Body of pancreas (tissue), 4 donors: ENCODE data around the gene CCSER2. TPM values are rescaled to one million over a fixed set of nuclear protein-coding genes. Genes with fewer than 3 reads are reported as not detected.

Experiments used
- ATAC-seq: fragments of 150-250 bp; one replicate; pipeline ENCODE4 v1.9.1; 2016
- DNase-seq, 4 donors: peaks; one replicate each; pipeline ENCODE4 v3.0.0-alpha.2; 2019
- H3K27ac ChIP-seq, 4 donors: fragments of 200-600 bp; sonication (generic); 1 replicate in 3 of 4; 2 replicates in 1 of 4; pipeline versions ENCODE4 v1.5.1 to v1.6.1; 2016 to 2019; ENCODE audit warnings: mild to moderate bottlenecking in 1 of 4, mixed read lengths in 1 of 4, moderate library complexity in 1 of 4
- H3K27me3 ChIP-seq, 2 donors: fragments of 200-600 bp; sonication (generic); one replicate each; pipeline ENCODE4 v1.6.0; 2016; ENCODE audit warnings: mild to moderate bottlenecking in 1 of 2
- H3K36me3 ChIP-seq, 2 donors: fragments of 200-600 bp; sonication (generic); replicated peaks in 1 of 2; 2 replicates each; pipeline ENCODE4 v1.5.1; 2016; ENCODE audit warnings: low read depth in 2 of 2; ENCODE audit not compliant: insufficient read depth in 1 of 2
- H3K4me1 ChIP-seq: fragments of 200-600 bp; sonication (generic); one replicate; pipeline ENCODE4 v1.6.0; 2016
- H3K4me3 ChIP-seq, 2 donors: fragments of 200-600 bp; sonication (generic); 1 replicate in 1 of 2; 2 replicates in 1 of 2; pipeline ENCODE4 v1.5.1; 2016 to 2019
- H3K9me3 ChIP-seq, 3 donors: fragments of 200-600 bp; sonication (generic); 1 replicate in 2 of 3; 2 replicates in 1 of 3; pipeline ENCODE4 v1.5.1; 2016
- POLR2A ChIP-seq, 3 donors: fragments of 450-650 bp; IDR thresholded peaks; one replicate each; pipeline ENCODE4 v1.6.1; 2016; ENCODE audit warnings: antibody characterized with exemption in 3 of 3, mild to moderate bottlenecking in 2 of 3
- WGBS, 2 donors: methylation state at CpG; one replicate each; pipeline ENCODE4 v1.1.5; 2017; 5-methylcytosine and 5-hydroxymethylcytosine counted together
- intact Hi-C: fragments of 100-400 bp; cut with DNase I; formaldehyde crosslinking; loops from one replicate; pipeline ENCODE4 v1.15.1; 2023
- total RNA-seq, 2 donors: library from RNA; depleted of rRNA; stranded (reverse); fragments of >200 nt; gene quantifications; one replicate each; pipeline ENCODE4 v1.1.0, GENCODE V29; 2016
- TF ChIP-seq, protein P1 (sequence below), 7 experiments: fragments of 450-650 bp in 4 of 7; fragments of 200-600 bp in 3 of 7; sonication (generic) in 3 of 7; IDR thresholded peaks; one replicate each; pipeline ENCODE4 v1.5.1; 2016 to 2019; ENCODE audit warnings: antibody characterized with exemption in 7 of 7

CCSER2 gene
- total RNA-seq, 2 donors from 2014 or later, result 14.5 to 20.0 TPM

DNA sequence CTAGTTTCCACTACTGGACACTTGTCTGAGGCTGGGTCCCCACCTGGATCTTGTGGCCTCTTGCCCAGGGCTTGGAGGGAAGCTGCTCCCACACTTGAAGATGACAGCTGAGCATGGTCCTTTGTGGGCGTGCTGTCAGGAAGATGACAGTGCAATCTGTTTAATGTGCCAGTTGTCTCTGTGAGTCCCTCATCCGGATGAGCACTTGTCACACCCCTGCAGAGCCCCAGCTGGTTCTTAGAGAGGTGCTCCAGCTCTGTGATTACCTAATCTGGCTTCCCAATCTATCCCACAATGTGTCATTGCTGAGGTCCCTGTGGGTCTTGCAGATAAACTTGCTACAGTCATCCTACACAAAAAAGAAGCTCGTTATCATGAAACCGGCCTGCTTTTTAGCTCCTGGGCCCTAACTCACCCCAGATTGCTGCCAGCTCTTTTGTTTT, 34.8 kb upstream of the CCSER2 start:
- H3K36me3 ChIP-seq, result no peaks in the 10 kb centered on the region
- ATAC-seq, result no peak
- no peaks in the 10 kb centered on the region for H3K9me3 ChIP-seq
- H3K4me3 ChIP-seq, result no peak overlapping the region
- DNase-seq, result no peak
- intact Hi-C loops, result no loop called here
- no peak overlapping the region for H3K27ac ChIP-seq
- 46 to 66% methylated on average over 4 of the region's 4 CpGs for WGBS, 2 donors
- H3K4me1 ChIP-seq, result peaks cover under 1% of the 10 kb centered on the region
- H3K27me3 ChIP-seq, result no peaks in the 10 kb centered on the region
- TF ChIP-seq POLR2A (IDR thresholded peaks at IDR 0.05), result no peak
- TF ChIP-seq, protein P1, sequence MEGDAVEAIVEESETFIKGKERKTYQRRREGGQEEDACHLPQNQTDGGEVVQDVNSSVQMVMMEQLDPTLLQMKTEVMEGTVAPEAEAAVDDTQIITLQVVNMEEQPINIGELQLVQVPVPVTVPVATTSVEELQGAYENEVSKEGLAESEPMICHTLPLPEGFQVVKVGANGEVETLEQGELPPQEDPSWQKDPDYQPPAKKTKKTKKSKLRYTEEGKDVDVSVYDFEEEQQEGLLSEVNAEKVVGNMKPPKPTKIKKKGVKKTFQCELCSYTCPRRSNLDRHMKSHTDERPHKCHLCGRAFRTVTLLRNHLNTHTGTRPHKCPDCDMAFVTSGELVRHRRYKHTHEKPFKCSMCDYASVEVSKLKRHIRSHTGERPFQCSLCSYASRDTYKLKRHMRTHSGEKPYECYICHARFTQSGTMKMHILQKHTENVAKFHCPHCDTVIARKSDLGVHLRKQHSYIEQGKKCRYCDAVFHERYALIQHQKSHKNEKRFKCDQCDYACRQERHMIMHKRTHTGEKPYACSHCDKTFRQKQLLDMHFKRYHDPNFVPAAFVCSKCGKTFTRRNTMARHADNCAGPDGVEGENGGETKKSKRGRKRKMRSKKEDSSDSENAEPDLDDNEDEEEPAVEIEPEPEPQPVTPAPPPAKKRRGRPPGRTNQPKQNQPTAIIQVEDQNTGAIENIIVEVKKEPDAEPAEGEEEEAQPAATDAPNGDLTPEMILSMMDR (IDR thresholded peaks at IDR 0.05), result no peak

DNA sequence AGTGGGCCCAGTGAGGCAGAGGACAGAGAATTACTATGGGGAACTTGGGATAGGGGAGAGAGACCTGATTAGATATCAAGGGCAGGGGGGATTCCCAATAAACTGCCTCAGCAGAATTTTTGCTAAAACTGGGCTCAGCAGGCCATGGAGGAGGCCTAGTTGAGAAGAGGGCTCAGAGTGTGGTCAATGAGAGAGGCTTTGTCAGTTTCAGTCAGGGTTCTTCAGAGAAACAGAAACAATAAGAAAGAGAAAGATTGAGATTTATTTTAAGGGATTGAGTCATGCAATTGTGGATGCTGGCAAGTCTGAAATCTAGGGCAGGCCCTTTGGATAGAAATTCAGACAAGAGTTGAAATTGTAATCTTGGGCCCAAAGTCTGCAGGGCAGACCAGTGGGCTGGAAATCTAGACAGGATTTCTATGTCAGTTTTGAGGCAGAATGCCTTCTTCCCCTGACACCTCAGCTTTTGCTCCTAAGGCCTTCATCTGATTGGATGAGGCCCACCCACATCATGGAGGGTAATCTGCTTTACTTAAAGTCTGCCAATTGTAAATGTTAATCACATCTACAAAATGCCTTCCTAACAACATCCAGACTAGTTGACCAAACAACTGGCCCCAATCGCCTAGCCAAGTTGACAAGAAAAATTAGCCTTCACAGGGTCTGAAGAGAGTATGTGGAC, 33.5 kb upstream of the CCSER2 start:
- Histone ChIP-seq H3K4me3 (no peak overlapping the region), H3K36me3 (no peaks in the 10 kb centered on the region), H3K9me3 (no peaks in the 10 kb centered on the region), H3K27me3 (no peaks in the 10 kb centered on the region), H3K4me1 (no peaks in the 10 kb centered on the region), H3K27ac (no peak overlapping the region)
- ATAC-seq, result no peak
- TF ChIP-seq POLR2A (IDR thresholded peaks at IDR 0.05), result no peak
- TF ChIP-seq, protein P1 (IDR thresholded peaks at IDR 0.05), result no peak
- DNase-seq, result no peak
- intact Hi-C loops, result no loop called here
- WGBS, 2 donors, result 67 to 83% methylated on average over 1 of the region's 1 CpG

DNA sequence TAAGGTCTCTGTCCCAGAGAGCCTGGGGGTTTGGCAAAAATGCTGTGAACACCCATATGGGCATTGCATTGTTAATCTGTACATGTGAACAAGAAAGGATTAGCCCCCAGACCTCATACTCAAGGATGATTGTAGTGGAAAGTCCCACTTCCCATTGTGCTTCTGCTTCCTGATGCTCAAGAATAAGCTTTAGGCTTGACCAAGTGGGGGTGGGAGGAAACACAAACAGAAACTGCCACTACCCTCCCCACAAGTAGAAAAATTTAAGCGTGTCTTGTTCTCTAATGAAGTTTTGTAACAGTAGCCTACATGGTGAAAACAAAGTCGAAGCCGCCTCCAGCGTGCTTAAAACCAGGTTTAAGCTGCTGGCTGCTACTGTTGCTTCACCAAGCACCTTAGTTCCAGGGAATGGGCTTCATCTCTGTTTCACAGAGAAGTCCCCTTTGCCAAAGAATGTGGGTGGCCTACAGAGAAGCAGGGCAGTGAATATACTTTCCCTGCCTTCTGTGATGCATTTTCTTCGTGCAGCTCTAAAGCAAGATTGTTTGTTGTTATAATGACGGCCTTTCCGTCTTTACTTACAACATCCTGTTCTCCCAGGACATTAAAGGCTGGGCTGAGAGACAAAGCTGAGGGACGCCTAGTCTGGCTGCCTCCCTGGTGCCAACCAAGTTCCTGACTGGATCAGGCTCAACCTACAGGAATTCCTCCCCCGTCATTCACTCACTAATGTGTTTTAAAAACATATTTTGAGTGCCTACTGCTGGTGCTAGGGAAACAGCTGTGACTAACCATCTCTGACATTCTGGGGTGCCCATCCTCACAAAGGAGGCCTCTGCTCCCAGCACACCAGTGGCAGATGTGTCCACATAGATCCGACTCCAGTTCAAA, 32.1 kb upstream of the CCSER2 start:
- H3K36me3 ChIP-seq, result no peaks in the 10 kb centered on the region
- TF ChIP-seq, protein P1 (IDR thresholded peaks at IDR 0.05), result no peak
- no peak for TF ChIP-seq POLR2A (IDR thresholded peaks at IDR 0.05)
- DNase-seq (no peak), ATAC-seq (peak; percentile 15)
- H3K4me3 ChIP-seq, result no peak overlapping the region
- no peaks in the 10 kb centered on the region for H3K9me3 ChIP-seq
- no peaks in the 10 kb centered on the region for H3K27me3 ChIP-seq
- WGBS, 2 donors, result 73 to 79% methylated on average over 10 of the region's 10 CpGs
- no peak overlapping the region for H3K27ac ChIP-seq
- H3K4me1 ChIP-seq, result no peaks in the 10 kb centered on the region
- intact Hi-C loops, result no loop called here

DNA sequence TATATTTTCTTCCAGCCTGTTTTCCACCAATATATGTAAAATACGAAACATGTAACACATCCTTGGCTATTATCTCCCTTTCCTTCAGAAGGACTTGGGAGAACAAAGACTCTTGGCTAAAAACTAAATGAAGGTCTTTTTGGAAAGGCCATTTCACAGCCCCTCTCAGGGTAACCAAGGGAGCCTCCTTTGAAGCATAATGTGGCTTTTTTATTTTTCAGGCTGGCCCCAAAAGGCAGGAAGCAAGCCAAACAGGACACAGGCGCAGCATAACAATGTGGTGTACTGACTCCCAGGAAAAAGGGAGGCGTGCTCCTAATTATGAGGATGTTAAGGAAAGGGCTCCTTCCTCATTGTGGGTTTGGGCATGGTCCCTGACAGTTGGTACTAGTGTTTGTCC, 30.3 kb upstream of the CCSER2 start:
- H3K27me3 ChIP-seq, result no peaks in the 10 kb centered on the region
- WGBS, 2 donors, result 80 to 87% methylated on average over 2 to 3 of the region's 3 CpGs
- no peak for TF ChIP-seq POLR2A (IDR thresholded peaks at IDR 0.05)
- TF ChIP-seq, protein P1 (IDR thresholded peaks at IDR 0.05), result no peak
- ATAC-seq (no peak), DNase-seq (no peak)
- H3K4me3 ChIP-seq, result no peak overlapping the region
- H3K4me1 ChIP-seq, result no peaks in the 10 kb centered on the region
- H3K9me3 ChIP-seq, result no peaks in the 10 kb centered on the region
- H3K36me3 ChIP-seq, result no peaks in the 10 kb centered on the region
- intact Hi-C loops, result no loop called here
- H3K27ac ChIP-seq, result no peak overlapping the region
